ENCODE measurements around the gene KDSR.

GRCh38 chr18:63339920-63340484 lies 27.0 kb downstream of the KDSR start:
- TF ChIP-seq CTCF (IDR thresholded peaks at IDR 0.05): peak; percentile 11 to 41 (median 33)
- no peak for TF ChIP-seq POLR2A (IDR thresholded peaks at IDR 0.05)

Data from body of pancreas (tissue), 4 donors.